HCT116 (cell line): Measurements from ENCODE around the gene UBE2O.

Experiments used
- CEBPB ChIP-seq: IDR thresholded peaks from 2 replicates; pipeline ENCODE4 v1.6.1; 2012; ENCODE audit warnings: low read depth
- EGR1 ChIP-seq: IDR thresholded peaks from 2 replicates; pipeline ENCODE4 v1.6.1; 2012; ENCODE audit warnings: low read depth
- ELF1 ChIP-seq: IDR thresholded peaks from 2 replicates; pipeline ENCODE4 v1.6.1; 2012; ENCODE audit warnings: low read depth, borderline replicate concordance
- POLR2A ChIP-seq: IDR thresholded peaks from 2 replicates; pipeline ENCODE4 v1.7.0; 2011; ENCODE audit warnings: borderline replicate concordance; ENCODE audit not compliant: insufficient read depth, insufficient read length; ENCODE audit errors: extremely low read depth
- REST ChIP-seq: IDR thresholded peaks from 2 replicates; pipeline ENCODE4 v1.6.1; 2012; ENCODE audit warnings: low read depth
- TF ChIP-seq, protein P1 (sequence below): IDR thresholded peaks from 2 replicates; pipeline ENCODE4 v1.6.1; 2012
- TF ChIP-seq, protein P2 (sequence below), 3 experiments: fragments of 200-600 bp in 1 of 3; sonication (generic) in 1 of 3; IDR thresholded peaks in 2 of 3; conservative IDR thresholded peaks in 1 of 3; 2 replicates each; pipeline ENCODE4 v1.5.1; 2012 to 2017; ENCODE audit warnings: low read depth in 2 of 3, low read length in 2 of 3, antibody characterized with exemption in 1 of 3, borderline replicate concordance in 1 of 3, control low read depth in 1 of 3, mild to moderate bottlenecking in 1 of 3, mixed read lengths in 1 of 3, mixed run types in 1 of 3, moderate library complexity in 1 of 3; ENCODE audit not compliant: insufficient read depth in 1 of 3

- TF ChIP-seq, protein P1, sequence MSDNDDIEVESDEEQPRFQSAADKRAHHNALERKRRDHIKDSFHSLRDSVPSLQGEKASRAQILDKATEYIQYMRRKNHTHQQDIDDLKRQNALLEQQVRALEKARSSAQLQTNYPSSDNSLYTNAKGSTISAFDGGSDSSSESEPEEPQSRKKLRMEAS = no peak
- TF ChIP-seq, protein P2, sequence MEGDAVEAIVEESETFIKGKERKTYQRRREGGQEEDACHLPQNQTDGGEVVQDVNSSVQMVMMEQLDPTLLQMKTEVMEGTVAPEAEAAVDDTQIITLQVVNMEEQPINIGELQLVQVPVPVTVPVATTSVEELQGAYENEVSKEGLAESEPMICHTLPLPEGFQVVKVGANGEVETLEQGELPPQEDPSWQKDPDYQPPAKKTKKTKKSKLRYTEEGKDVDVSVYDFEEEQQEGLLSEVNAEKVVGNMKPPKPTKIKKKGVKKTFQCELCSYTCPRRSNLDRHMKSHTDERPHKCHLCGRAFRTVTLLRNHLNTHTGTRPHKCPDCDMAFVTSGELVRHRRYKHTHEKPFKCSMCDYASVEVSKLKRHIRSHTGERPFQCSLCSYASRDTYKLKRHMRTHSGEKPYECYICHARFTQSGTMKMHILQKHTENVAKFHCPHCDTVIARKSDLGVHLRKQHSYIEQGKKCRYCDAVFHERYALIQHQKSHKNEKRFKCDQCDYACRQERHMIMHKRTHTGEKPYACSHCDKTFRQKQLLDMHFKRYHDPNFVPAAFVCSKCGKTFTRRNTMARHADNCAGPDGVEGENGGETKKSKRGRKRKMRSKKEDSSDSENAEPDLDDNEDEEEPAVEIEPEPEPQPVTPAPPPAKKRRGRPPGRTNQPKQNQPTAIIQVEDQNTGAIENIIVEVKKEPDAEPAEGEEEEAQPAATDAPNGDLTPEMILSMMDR (IDR thresholded peaks at IDR 0.05 in 2 of 3, conservative IDR thresholded peaks at IDR 0.05 in 1 of 3; ENCODE audit: borderline replicate concordance in 1 of 3, insufficient read depth in 1 of 3, low read depth in 2 of 3, low read length in 2 of 3) = no peak
- TF ChIP-seq REST (no peak), CEBPB (no peak), EGR1 (no peak), ELF1 (no peak), POLR2A (no peak)
Observed at GRCh38 chr17:76484228-76484725, 31.3 kb upstream of the UBE2O start.
